Measurements from ENCODE around the gene TMEM109. TPM values are rescaled to one million over a fixed set of nuclear protein-coding genes. Genes with fewer than 3 reads are reported as not detected.

The TMEM109 gene
- total and polyA plus RNA-seq, 9 of the 15 experiments (the other 6 are each of a cell fraction or from before 2014, with no cell fraction given) = 9.2 to 71.3 (median 30.5) TPM

DNA sequence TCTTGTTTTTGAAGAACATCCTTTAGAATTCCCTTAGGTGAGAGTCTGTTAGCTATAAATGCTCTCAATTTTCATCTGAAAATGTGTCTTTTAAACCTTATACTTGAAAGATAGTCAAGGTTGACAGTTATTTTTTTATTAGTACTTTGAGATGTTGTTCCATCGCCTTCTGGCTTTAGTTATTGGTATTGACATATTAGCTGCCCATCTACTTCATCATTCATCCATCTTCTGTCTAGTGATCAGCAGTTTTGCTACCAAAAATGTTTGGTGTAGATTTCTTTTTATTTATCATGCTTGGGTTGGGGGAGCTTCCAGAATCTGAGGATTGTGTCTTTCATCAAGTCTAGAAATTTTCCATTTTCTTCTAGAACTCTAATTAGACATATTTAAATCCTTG lies 54.3 kb downstream of the TMEM109 start (continued):
- peak in 1 of 2 experiments; percentile 71; a peak in 2 of 4 replicates for TF ChIP-seq FOXA3 (CRISPR knock-in tag; conservative IDR thresholded peaks at IDR 0.05 in 1 of 2, IDR thresholded peaks at IDR 0.05 in 1 of 2)
- TF ChIP-seq, protein P1, sequence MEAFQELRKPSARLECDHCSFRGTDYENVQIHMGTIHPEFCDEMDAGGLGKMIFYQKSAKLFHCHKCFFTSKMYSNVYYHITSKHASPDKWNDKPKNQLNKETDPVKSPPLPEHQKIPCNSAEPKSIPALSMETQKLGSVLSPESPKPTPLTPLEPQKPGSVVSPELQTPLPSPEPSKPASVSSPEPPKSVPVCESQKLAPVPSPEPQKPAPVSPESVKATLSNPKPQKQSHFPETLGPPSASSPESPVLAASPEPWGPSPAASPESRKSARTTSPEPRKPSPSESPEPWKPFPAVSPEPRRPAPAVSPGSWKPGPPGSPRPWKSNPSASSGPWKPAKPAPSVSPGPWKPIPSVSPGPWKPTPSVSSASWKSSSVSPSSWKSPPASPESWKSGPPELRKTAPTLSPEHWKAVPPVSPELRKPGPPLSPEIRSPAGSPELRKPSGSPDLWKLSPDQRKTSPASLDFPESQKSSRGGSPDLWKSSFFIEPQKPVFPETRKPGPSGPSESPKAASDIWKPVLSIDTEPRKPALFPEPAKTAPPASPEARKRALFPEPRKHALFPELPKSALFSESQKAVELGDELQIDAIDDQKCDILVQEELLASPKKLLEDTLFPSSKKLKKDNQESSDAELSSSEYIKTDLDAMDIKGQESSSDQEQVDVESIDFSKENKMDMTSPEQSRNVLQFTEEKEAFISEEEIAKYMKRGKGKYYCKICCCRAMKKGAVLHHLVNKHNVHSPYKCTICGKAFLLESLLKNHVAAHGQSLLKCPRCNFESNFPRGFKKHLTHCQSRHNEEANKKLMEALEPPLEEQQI (IDR thresholded peaks at IDR 0.05) = no peak

DNA sequence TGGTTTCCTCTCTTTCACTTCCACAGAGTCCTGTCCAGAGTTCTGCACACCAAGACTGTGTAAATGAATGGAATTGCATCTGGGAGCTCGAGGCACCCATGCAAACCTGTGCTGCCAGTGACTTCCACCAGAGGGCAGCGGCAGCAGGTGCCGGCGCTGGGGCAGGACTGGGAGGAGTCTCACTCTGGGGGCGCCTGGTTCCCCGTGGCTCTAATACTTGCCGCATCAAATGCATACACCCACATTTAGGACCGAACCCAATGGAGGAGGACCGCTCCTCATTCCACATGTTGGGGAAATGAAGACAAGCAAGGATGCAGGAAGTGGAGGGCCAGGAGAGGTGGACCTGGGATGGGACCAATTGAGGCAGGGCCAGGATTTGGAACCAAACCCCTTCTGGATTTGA lies 56.4 kb downstream of the TMEM109 start:
- WGBS (ENCODE audit: insufficient coverage, low coverage, missing lambda C conversion rate) = under 1% methylated on average over 9 of the region's 9 CpGs
- BruUV-seq (replicated peaks) = no TSS peak
- TF ChIP-seq, protein P2, sequence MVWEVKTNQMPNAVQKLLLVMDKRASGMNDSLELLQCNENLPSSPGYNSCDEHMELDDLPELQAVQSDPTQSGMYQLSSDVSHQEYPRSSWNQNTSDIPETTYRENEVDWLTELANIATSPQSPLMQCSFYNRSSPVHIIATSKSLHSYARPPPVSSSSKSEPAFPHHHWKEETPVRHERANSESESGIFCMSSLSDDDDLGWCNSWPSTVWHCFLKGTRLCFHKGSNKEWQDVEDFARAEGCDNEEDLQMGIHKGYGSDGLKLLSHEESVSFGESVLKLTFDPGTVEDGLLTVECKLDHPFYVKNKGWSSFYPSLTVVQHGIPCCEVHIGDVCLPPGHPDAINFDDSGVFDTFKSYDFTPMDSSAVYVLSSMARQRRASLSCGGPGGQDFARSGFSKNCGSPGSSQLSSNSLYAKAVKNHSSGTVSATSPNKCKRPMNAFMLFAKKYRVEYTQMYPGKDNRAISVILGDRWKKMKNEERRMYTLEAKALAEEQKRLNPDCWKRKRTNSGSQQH (CRISPR knock-in tag; IDR thresholded peaks at IDR 0.05) = no peak
- TF ChIP-seq, protein P3, sequence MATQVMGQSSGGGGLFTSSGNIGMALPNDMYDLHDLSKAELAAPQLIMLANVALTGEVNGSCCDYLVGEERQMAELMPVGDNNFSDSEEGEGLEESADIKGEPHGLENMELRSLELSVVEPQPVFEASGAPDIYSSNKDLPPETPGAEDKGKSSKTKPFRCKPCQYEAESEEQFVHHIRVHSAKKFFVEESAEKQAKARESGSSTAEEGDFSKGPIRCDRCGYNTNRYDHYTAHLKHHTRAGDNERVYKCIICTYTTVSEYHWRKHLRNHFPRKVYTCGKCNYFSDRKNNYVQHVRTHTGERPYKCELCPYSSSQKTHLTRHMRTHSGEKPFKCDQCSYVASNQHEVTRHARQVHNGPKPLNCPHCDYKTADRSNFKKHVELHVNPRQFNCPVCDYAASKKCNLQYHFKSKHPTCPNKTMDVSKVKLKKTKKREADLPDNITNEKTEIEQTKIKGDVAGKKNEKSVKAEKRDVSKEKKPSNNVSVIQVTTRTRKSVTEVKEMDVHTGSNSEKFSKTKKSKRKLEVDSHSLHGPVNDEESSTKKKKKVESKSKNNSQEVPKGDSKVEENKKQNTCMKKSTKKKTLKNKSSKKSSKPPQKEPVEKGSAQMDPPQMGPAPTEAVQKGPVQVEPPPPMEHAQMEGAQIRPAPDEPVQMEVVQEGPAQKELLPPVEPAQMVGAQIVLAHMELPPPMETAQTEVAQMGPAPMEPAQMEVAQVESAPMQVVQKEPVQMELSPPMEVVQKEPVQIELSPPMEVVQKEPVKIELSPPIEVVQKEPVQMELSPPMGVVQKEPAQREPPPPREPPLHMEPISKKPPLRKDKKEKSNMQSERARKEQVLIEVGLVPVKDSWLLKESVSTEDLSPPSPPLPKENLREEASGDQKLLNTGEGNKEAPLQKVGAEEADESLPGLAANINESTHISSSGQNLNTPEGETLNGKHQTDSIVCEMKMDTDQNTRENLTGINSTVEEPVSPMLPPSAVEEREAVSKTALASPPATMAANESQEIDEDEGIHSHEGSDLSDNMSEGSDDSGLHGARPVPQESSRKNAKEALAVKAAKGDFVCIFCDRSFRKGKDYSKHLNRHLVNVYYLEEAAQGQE (IDR thresholded peaks at IDR 0.05; ENCODE audit: borderline replicate concordance) = peak; percentile 76
- TF ChIP-seq, protein P3 (CRISPR knock-in tag; IDR thresholded peaks at IDR 0.05; ENCODE audit: low read depth) = no peak
- TF ChIP-seq RB1 (IDR thresholded peaks at IDR 0.05; ENCODE audit: low read depth) (0 out of 2 replicates have a peak, but pooled peaks have one; percentile 32), NUFIP1 (IDR thresholded peaks at IDR 0.05; ENCODE audit: partially characterized antibody) (no peak)

More for the DNA sequence above, 56.4 kb downstream of the TMEM109 start:
- peak; percentile 71 for FAIRE-seq
- POLR2A ChIA-PET = interaction anchor here (0.5 to 1.5 kb wide), 3 partner anchors 12 to 166 kb away, joined by 3 read pairs; no protein-coding TSS in a partner anchor
- peak; percentile 97 for ATAC-seq
- Histone ChIP-seq H3K4me3 (no peak overlapping the region), H3K4me2 (ENCODE audit: insufficient read depth, low read length) (no peak overlapping the region), H2AFZ (ENCODE audit: low read depth, low read length) (no peak overlapping the region), H3K9ac (ENCODE audit: insufficient read depth in 1 of 2, low read depth in 2 of 2, low read length in 2 of 2) (no peak overlapping the region), H3K4me1 (replicated peaks in 1 of 2; ENCODE audit: control insufficient read depth in 2 of 2, insufficient read depth in 2 of 2, low read length in 2 of 2) (peaks cover 0 to 4% of the 10 kb centered on the region in 2 experiments; a peak in 1 of 5 replicates), H4K20me1 (replicated peaks; ENCODE audit: control insufficient read depth, insufficient read depth, low read length) (no peaks in the 10 kb centered on the region), H3K27ac (ENCODE audit: extremely low read depth, low read depth, low read length) (no peak overlapping the region), H3K27me3 (ENCODE audit: control insufficient read depth in 2 of 2, insufficient read depth in 2 of 2, low read length in 2 of 2) (peaks cover 24 to 57% of the 10 kb centered on the region in 2 experiments), H3K36me3 (ENCODE audit: control insufficient read depth, insufficient read depth, low read length) (no peaks in the 10 kb centered on the region), H3K79me2 (ENCODE audit: control insufficient read depth, insufficient read depth, low read length) (no peaks in the 10 kb centered on the region), H3K9me1 (ENCODE audit: control insufficient read depth, insufficient read depth, low read length) (no peaks in the 10 kb centered on the region), H3K9me3 (replicated peaks; ENCODE audit: control insufficient read depth, insufficient read depth, low read depth, low read length) (no peaks in the 10 kb centered on the region)
- intact Hi-C loops (cut with micrococcal nuclease) = loop anchor here (1.0 kb wide), 2 partner anchors 159 to 203 kb away; no protein-coding TSS in a partner anchor
- in situ Hi-C loops (cut with MboI) = no loop called here
- CTCF ChIA-PET (ENCODE audit: low intra/inter-chr PET ratio) = interaction anchor here (0.6 to 2.0 kb wide), 5 partner anchors 25 to 217 kb away, joined by 3 to 14 read pairs (median 4); no protein-coding TSS in a partner anchor
- peak; percentile 64 to 70 (median 70) for DNase-seq (ENCODE audit: extremely low read depth in 1 of 4, low spot score in 3 of 4)

All from K562 (cell line).